GM21717 (cell line): ENCODE data around the gene PDX1.

Experiments used
- ATAC-seq: cut with Tn5 transposase; IDR thresholded peaks from one replicate; pipeline ENCODE4 v1.9.1; 2021; ENCODE audit warnings: mild to moderate bottlenecking, moderate library complexity; ENCODE audit not compliant: unreplicated experiment

Gene PDX1

DNA sequence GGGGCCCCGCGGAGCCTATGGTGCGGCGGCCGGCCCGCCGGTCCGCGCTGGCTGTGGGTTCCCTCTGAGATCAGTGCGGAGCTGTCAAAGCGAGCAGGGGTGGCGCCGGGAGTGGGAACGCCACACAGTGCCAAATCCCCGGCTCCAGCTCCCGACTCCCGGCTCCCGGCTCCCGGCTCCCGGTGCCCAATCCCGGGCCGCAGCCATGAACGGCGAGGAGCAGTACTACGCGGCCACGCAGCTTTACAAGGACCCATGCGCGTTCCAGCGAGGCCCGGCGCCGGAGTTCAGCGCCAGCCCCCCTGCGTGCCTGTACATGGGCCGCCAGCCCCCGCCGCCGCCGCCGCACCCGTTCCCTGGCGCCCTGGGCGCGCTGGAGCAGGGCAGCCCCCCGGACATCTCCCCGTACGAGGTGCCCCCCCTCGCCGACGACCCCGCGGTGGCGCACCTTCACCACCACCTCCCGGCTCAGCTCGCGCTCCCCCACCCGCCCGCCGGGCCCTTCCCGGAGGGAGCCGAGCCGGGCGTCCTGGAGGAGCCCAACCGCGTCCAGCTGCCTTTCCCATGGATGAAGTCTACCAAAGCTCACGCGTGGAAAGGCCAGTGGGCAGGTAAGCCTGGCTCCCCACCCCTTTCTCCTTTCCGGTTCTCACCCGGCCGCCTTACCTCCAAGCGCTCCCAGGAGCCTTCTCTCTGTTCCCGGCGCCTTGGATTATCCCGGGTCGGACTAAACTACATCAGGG, at the start of gene PDX1:
Gene PDX1 (plus strand): TSS at position 67 of the 743 bp plus-strand sequence. CDS start 139 bp downstream, at position 206.
- no peak for ATAC-seq

DNA sequence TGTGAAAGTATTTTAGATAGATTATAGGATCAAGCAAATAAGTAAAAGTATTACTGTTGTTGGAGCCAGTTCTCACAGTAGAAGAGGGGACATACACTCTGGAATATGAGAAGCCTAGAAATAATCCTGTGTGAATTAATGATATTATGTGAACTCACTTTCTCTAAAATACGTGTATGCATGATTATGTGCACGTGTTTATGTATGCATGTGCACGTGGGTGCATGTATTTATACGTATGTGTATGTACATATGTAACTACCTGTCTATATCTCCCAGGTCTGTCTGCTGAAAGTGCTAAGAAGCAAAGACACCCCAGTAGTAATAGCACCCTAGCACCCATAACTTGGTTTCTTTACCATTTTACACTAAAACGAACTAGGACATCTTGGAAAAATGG, 41.5 kb upstream of the PDX1 start:
- no peak for ATAC-seq

DNA sequence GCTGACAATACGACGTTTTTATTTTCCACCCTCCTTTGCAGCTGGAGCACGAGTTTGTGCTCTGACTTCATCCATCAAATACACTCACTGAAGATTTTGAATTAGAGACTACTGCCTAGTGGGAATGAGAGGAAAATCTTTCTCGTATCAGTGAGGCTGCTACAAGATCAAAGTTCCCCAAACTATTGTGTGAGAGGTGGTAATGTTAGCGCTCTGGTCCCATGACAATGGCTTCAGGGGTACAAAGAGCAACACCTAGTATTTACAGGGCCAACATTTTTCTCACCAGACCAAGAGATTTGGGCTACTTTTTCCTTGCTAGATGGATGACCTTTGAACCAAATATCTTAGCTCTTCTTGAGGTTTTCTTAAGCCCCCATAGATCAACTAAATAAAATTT, 30.3 kb upstream of the PDX1 start:
- ATAC-seq, result no peak

DNA sequence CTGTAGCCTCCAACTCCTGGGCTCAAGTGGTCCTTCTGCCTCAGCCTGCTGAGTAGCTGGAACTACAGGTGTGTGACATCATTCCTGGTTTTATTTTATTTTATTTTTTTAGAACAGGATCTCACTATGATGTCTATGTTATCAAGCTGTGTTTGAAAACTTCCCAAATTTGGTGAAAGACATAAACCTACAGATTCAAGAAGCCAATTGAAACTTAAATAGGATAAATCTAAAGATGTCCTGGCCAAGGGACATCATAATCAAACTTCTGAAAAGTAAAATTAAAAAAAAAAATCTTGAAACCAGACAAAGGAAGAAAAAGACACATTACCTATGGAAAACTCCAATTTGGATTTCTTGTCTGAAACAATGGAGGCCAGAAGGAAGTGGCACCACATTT, 23.1 kb upstream of the PDX1 start:
- ATAC-seq, result no peak

DNA sequence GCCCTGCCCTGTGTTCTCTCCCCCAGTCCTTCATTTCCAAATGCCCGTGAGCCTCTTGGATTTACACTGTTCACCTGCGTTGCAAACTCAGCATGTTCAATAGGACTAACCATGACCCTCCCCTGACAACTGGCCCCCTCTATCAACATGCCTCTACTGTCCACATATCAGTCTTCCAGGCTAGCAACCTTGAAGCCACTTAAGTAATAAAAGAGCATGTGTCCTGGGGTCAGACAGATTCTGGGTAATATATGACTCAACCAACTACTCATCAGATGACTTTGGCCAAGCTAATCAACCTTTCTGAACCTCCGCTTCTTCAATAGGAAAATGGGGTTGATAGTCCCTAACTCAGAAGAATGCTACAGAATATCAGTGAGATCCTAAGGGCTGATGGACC, 15.1 kb upstream of the PDX1 start:
- ATAC-seq, result no peak

DNA sequence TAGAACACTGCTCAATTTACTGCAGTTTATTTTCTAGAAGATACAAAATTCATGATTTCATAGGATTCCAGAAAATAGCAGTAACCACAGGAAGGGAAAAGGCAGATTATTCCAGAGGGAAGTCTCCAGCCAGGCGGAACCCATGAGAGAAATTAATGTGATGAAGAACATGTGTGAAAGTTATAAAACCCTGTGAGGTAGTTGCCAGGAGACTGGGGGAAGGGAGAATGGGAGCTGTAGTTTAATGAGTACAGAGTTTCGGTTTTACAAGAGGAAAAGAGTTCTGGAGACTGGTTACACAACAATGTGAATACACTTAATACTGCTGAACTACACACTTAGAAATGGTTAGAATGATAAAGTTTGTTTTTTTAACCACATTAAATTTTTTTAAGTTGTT, 14.2 kb upstream of the PDX1 start:
- no peak for ATAC-seq

DNA sequence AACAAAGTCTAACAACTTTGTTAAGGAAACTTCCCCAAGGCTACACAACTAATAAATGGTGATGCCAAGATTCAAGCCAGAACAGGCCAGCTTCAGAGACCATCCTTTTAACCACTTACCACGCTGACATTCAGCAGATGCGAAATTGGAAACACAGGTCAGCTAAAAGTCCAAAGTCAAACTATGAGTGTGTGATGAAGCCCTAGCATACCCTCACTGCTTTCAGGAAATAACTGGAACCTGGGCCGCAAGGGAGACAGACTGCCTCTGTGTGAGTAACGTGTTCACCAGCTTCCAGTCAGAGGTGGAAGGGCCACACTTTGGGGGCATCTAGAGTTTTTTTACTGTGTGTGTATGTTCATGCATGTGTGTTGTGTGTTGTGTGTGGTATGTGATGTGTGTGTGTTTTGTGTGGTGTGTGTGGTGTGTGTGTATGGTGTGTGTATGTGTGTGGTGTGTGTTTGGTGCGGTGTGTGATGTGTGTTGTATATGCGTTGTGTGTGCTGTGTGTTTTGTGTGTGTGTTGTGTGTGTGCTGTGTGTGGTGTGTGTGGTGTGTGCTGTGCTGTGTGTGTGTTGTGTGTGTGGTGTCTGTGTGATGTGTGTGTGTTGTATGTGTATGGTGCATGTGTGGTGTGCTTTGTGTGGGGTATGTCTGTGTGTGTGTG, 12.5 kb upstream of the PDX1 start:
- no peak for ATAC-seq

DNA sequence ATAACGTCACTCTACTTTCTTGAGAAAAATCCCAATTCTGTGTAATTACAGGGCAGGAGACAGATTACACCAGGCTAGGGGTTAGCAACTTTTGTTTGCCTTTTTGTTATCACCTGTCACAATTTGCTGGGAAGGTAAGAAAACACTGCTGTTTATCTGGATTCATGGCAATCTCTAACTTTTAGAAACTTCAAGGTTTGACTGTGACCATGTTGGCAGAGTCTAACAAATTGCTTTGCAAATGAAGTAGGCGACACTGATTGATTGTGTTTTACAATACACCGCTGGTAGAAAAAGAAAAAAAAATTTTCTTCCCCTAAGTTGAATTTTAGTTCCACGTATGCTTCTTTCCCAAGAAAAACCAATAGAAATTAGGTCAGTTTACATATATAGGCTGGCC, 10.4 kb upstream of the PDX1 start:
- no peak for ATAC-seq

DNA sequence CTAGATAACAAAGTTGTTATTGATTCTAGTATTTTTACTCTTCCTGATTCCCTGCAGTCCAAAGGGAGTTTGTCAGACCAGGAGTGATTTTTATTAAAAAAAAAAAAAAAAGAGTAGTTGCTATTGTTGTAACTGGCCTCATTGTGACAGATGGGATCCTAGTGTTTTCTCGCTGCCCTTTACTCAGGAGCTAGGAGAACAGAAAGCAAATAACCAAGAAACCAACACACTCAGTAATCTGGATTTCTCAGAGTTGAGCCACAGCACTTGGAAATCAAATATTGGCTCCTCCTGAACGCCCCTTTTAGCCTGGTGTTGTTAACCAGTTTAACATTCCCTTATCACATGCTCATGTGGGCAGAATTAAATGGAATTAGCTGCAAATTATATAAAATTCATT, 8.3 kb upstream of the PDX1 start:
- ATAC-seq, result no peak

DNA sequence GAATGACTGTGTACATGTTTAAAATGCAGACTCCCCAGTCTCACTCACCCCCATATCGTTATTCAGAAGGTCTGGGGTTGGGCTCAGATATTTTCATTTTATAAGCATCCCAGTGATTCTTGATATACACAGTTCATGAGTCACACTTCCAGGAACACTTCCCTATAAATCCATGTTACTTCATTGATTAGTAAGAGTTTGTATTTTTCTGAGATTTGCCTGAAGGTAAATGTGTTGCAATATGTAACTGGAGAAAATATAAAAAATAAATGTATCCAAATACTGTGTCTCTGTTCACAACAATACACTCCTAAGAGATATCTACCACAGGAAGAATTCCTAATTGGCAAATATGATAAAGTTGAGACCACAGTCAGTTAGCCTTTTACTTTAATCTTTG, 6.6 kb upstream of the PDX1 start:
- ATAC-seq, result no peak

DNA sequence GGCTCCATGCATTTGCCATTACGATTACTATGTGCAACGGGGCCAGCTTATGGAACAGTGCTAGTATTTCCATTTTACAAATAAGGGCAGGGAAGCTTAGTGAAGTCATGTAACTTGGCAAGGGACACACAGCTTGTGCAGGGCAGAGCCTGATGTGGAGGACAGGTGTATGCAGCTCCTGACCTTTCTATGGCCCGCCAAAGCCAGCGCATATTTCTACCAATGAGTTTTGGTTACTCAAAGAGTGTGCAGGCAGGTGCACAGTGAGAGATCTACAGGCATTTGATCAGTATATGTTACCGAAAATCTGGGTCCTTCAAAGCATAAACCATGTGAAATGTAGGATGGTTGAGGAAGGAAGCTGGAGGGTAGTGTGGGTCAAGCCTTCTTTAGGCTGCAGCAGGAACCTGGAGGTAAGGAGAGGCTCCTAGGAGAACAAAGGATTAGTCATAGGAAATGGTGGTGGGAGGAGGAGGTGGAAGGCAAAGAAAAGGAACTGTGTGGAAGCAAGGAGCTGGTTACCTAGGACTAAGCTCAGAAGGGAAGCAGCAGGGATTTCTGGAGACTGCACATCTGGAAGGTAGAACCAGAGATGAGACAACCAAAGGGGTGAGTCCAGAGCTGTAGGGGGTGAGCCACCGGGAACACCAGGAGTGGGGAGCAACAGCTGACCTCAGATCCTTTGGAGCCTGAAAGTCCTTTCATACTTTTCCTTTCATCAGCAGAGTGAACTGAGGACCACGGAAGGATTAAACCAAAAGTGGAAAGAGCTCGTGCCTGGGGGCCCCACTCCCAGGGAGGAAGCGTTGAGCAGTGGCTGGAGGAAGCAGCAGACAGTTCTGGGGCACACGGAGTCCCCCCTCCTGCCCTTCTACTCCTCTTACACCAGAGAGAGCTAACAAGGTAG, 4.2 kb upstream of the PDX1 start:
- no peak for ATAC-seq

DNA sequence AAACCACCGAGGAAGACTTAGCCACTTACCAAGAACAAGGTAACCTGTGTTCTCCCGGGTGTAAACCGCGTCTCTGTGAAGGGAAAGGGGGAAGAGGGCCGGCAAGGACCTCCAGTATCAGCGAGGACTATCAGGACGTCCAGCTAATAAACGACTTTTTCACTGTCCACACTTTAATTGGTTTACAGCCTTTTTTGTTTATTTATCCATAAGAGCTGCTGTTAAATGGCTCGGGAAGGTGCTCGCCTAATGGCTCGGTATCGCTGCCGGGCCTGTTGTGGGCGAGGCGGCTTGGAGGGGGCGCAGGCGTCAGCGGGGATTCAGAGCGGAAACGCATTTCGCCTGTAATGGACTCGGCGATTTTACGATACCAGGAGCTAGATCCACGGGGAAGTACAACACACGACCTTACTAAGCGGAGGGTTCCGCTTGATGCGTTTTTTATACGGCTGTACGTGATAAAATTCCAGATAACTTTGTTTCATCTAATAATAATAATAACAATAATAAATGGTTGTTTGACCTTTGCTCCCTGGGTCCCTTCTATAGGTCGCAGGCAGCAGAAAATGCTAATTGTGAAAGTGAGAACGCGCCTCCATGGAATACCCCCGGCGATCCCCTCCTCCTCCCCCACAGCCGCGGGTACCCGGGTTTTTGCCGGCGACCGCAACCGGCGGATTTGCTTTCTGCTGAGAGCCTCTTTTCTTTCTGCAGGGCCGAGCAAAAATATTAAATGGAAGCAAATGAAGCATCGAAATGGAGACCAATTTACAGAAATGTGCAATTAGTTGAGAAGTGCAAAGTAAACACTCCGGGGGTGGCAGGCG, 2.5 kb upstream of the PDX1 start:
- no peak for ATAC-seq

DNA sequence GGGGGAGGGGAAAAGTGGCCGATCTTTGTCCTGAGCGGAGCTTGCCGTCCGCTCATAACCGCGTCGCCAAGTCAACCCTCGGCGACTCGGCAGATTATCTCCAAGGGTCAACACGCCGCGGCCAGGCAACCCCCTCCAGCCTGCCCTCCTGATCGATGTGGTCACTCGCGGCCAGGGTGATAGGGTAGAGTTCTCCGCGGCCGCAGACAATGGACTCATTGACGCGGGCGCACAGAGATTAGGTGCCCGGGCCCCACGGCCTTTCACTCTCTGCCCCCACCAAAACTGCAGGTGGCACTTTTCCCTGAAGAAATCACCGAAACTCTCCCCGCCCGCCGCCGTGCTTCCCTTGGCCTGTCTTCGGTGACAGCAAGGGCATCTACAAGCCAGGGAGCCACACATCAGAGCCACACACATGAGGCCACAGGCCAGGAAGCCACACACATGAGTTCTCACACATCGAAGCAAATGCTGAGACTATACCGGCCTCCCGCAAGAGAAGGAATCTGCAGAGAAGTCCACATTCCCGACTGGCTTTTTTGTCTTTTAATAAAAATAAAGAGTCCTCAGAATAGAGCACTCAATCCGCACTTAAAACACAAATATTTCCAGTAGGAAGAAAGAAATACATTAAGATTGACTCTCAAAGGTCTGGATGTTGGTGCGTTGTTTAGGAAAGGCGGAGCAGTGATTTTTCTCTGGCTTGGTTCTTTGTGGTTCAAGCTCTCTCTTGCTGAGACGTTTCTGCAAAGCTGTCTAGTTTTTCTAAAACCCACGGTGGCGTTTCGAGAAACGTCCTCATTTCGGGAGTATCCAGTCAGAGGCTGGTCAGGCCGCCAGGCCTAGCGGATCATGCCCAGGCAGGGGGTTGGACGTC, 1.5 kb upstream of the PDX1 start:
- no peak for ATAC-seq

DNA sequence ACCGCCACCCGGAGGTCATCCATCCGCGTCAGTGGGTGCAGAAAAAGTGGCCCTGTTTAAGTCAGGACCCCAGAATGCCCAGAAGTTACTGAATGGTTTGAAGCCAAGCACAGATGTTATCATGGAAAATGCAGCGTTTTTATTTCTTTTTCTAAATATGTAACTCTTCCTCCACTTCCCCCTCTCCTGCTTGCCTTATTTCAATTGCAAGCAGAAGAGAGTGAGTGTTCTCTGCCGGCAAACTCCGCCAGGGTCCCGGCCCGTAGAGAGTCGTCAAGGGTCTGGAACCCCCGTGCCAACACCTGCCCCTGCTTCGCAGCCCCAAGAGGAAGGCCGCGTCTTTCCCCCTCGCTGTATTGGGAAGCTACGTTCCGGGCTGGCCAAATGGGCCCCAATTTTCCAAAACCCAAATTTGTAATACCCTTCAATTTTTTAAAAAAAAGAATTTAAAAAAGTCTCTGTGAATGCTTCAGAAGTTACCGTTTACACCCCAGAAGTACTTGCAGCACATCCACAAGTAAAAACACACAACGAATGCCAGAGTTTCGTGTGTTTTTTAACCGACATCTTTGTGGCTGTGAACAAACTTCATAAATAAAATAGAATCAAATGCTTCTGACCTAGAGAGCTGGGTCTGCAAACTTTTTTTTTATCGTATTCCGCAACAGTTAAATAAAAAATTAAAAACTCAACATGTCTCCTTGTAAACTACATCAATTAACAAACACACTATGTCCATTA, 712 bp upstream of the PDX1 start:
- no peak for ATAC-seq

DNA sequence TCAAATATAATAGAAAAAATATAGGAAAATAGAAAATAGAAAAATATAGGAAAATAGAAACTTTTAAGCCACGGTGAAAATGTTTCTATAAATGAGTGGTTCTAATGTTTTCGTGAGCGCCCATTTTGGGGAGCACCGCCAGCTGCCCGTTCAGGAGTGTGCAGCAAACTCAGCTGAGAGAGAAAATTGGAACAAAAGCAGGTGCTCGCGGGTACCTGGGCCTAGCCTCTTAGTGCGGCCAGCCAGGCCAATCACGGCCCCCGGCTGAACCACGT, 204 bp upstream of the PDX1 start:
- no peak for ATAC-seq

DNA sequence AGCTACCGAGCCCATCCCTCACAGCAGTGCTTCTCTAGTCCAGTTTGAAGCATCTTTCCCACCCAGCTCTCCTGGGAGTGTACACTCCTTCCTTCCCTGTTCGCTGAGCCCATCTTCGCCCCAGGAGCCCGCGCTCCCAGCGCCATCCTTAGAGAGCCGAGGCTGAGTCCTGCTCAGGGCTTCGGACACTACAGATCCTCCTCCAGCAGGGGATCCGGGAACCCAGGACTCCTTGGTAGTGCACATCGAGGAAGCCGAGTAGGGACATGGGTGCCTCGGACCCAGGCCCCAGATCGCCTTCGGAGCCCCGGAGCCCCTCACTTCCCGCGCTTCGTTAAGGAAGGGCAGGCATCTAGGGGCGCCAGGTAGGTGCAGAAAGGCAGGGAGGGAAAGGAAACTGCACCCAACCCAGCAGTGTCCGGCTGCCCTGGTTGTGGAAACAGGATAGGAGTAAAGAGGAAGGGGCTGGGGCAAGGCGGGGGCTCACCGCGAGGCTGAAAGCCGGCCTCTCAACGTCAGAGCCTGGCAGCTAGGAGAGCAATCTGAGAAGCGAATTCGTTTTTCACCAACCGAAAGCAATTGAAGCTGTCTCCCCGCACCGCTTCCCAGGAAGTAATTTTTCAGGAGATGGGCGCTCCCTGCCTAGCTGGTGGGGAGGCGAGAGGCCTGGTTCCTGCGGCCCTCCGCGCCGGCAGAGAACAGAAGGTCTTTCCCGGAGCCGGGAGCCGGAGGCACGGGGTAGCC, 1.0 kb downstream of the PDX1 start:
- ATAC-seq, result no peak

DNA sequence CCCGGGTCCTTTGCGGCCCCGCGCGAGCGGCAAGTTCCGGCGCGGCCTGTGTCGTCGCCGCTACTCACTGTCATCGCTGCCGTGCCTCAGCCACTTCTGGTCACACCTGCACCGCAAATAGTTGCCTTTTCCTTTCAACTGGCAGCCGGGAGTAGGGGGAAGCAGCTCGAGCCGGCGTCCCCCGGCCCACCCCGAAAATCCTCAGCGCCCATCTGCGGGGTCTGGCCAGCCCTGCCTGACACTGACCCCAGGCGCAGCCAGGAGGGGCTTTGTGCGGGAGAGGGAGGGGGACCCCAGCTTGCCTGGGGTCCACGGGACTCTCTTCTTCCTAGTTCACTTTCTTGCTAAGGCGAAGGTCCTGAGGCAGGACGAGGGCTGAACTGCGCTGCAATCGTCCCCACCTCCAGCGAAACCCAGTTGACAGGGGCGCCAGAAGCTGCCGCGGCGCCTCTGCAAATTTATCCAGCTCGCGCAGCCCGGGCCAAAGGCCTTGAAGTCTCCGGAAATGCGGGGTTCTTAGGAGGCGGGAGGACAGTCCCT, 1.7 kb downstream of the PDX1 start:
- ATAC-seq, result no peak
